Kidney (tissue), 14 donors: ENCODE measurements around the gene FAM227B. TPM values are rescaled to one million over a fixed set of nuclear protein-coding genes. Genes with fewer than 3 reads are reported as not detected.
"Not testable (repeated sequence)": the region's sequence is repeated elsewhere in the genome, so short reads cannot be mapped to it uniquely, and the experiment has no call there.

ENCODE experiments used
- DNase-seq, 5 donors: peaks; one replicate each; pipeline ENCODE4 v3.0.0-alpha.2; 2013 to 2020
- FAIRE-seq: peaks from 2 replicates; lab custom pipeline; 2012; peaks lifted over from hg19 to GRCh38; lab: Jason Lieb, UNC
- H3K27ac ChIP-seq, 2 donors: one replicate each; pipeline ENCODE4 v1.7.0; 2013; ENCODE audit warnings: low read depth in 2 of 2, low read length in 2 of 2, inconsistent platforms in 1 of 2
- H3K27me3 ChIP-seq: one replicate; pipeline ENCODE4 v1.7.1; 2013; ENCODE audit warnings: low read length, inconsistent platforms; ENCODE audit not compliant: control insufficient read depth, insufficient read depth
- H3K36me3 ChIP-seq, 3 donors: one replicate each; pipeline versions ENCODE4 v1.7.0 to v1.7.1; 2013; ENCODE audit warnings: low read length in 3 of 3, control low read depth in 1 of 3, inconsistent platforms in 1 of 3; ENCODE audit not compliant: insufficient read depth in 3 of 3, control insufficient read depth in 2 of 3
- H3K4me1 ChIP-seq, 3 donors: one replicate each; pipeline versions ENCODE4 v1.7.0 to v1.7.1; 2013; ENCODE audit warnings: low read length in 3 of 3, inconsistent platforms in 1 of 3, low read depth in 1 of 3; ENCODE audit not compliant: control insufficient read depth in 2 of 3, insufficient read depth in 2 of 3
- H3K4me3 ChIP-seq, 3 donors: one replicate each; pipeline versions ENCODE4 v1.7.0 to v1.8.1; 2013; ENCODE audit warnings: low read length in 3 of 3, control low read depth in 1 of 3, inconsistent platforms in 1 of 3
- H3K9ac ChIP-seq, 3 donors: one replicate each; pipeline versions ENCODE4 v1.7.0 to v1.7.1; 2013; ENCODE audit warnings: low read length in 3 of 3, control low read depth in 1 of 3, inconsistent platforms in 1 of 3
- H3K9me3 ChIP-seq, 3 donors: one replicate each; pipeline versions ENCODE4 v1.7.0 to v1.7.1; 2013; ENCODE audit warnings: low read length in 3 of 3, control low read depth in 1 of 3, inconsistent platforms in 1 of 3; ENCODE audit not compliant: control insufficient read depth in 2 of 3, insufficient read depth in 1 of 3
- CTCF ChIP-seq: IDR thresholded peaks from 3 replicates; pipeline ENCODE4 v1.5.1; 2012; ENCODE audit warnings: mild to moderate bottlenecking, moderate library complexity, borderline replicate concordance; ENCODE audit not compliant: insufficient read depth; ENCODE audit errors: extremely low read depth
- intact Hi-C: fragments of 100-400 bp; cut with DNase I; formaldehyde crosslinking; loops from one replicate; pipeline ENCODE4 v1.11.1; 2022
- polyA plus RNA-seq: library from polyadenylated mRNA; stranded (reverse); fragments of 350-450 nt; fragmentation: Illumina TruSeq; extraction: RNeasy Lipid Tissue Mini Kit (QIAGEN cat#74804); gene quantifications from one replicate; pipeline ENCODE4 v1.2.3, GENCODE V29; 2014; ENCODE audit warnings: low read depth, low replicate concordance; ENCODE audit not compliant: insufficient read depth
- total RNA-seq: library from RNA; stranded (reverse); fragmentation: NEBNext Ultra II Directional; extraction: Animal tissue kit (Norgen Biotek cat#: 25700); gene quantifications from one replicate; pipeline ENCODE4 v1.2.1, GENCODE V29; 2021
- donor health status: control.
- donor health status: control.
- donor health status: control.
- donor health status: control.
- donor health status: control.
- donor health status: DM: yes; HTN: yes; CAD: no.
- donor health status: Normal renal cell carcinoma (clear cell type).

The FAM227B gene
- total and polyA plus RNA-seq, 2 donors from 2014 or later, result 11.7 to 12.2 TPM

- H3K4me3 ChIP-seq, H3K9ac ChIP-seq, H3K4me1 ChIP-seq, H3K27me3 ChIP-seq, DNase-seq, FAIRE-seq, intact Hi-C loops, H3K27ac ChIP-seq, H3K36me3 ChIP-seq, H3K9me3 ChIP-seq: not testable (repeated sequence)
These were observed 142.6 kb downstream of the FAM227B start for GRCh38 chr15:49478021-49478420.

DNA sequence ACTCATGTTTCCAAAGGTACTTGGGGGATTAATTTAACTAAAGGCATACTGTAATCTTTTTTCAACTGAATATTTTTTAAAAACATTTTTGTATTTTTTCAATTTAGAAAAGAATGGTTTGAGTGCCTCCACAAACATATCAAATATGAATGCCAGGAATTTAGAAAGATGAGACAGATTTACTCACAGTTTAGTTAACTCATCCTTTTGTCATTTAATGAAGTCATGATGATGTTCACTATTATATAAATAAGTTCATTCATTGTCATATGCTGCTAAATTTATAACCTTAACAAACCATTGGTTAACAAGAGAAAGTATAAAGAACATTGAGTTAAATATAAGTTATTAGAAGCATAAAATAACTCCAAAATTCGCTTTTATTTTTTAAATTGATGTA lies 147.6 kb downstream of the FAM227B start:
- no peak for DNase-seq
- Histone ChIP-seq H3K36me3 (no peaks in the 10 kb centered on the region), H3K9me3 (no peaks in the 10 kb centered on the region), H3K4me3 (no peak overlapping the region), H3K27me3 (no peaks in the 10 kb centered on the region), H3K27ac (no peak overlapping the region), H3K4me1 (peaks cover 0 to 2% (median 0%) of the 10 kb centered on the region in 3 donors), H3K9ac (no peak overlapping the region)
- TF ChIP-seq CTCF, result no peak
- intact Hi-C loops, result no loop called here
- FAIRE-seq, result peak; percentile 76

DNA sequence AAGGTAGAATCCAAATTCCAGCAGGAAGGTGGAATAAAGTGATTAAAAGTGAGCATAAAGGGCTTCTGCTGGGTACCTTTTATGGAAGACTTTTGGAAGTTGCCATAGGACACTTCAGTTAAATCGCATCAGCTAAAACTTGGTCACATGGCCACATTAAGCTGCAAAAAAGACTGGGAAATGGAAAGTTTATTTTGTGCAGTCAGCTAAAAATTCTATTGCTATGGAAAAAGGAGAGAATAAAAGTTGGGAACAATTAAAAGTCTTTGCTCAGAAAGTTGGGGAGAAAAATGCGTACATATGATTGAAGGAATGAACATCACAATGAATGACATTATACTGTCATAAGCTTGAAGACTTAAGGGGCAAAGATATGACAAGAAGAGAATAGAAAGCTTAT lies 148.3 kb downstream of the FAM227B start:
- FAIRE-seq (no peak), DNase-seq (no peak)
- no peaks in the 10 kb centered on the region for H3K9me3 ChIP-seq
- no peak overlapping the region for H3K27ac ChIP-seq
- H3K36me3 ChIP-seq, result no peaks in the 10 kb centered on the region
- no peak overlapping the region for H3K4me3 ChIP-seq
- TF ChIP-seq CTCF, result no peak
- intact Hi-C loops, result no loop called here
- peaks cover 0 to 2% (median 0%) of the 10 kb centered on the region in 3 donors for H3K4me1 ChIP-seq
- no peak overlapping the region for H3K9ac ChIP-seq
- no peaks in the 10 kb centered on the region for H3K27me3 ChIP-seq

DNA sequence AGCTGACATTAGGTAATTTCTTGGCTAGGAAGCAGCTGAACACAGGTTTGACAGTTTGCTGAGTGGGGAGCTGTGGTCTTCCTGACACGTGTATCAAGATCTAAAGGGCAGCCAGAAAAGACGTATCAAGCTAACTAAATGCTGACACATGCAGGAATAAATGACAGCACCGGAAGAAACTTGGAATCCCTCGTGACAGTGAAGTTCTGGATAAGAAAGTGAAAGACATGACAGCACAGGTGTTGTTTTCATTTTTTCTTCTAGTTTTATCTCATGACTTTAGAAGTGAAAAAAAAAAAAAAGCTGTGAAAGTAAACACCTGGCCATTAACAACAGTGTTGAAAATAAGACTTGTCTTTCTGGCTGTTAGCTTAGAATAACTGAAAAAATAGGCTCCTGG lies 148.9 kb downstream of the FAM227B start:
- Histone ChIP-seq H3K36me3 (no peaks in the 10 kb centered on the region), H3K27me3 (no peaks in the 10 kb centered on the region), H3K9me3 (no peaks in the 10 kb centered on the region), H3K4me1 (peaks cover 0 to 2% (median 0%) of the 10 kb centered on the region in 3 donors), H3K27ac (no peak overlapping the region), H3K9ac (no peak overlapping the region), H3K4me3 (peak overlapping the region in 1 of 3 donors; percentile 15)
- intact Hi-C loops, result no loop called here
- FAIRE-seq, result no peak
- no peak for DNase-seq
- TF ChIP-seq CTCF, result no peak
